Measurements from ENCODE around the gene SQSTM1. TPM values are rescaled to one million over a fixed set of nuclear protein-coding genes. Genes with fewer than 3 reads are reported as not detected.

The SQSTM1 gene
- total RNA-seq, 1 experiment from 2014 or later, result 78.5 TPM

GRCh38 chr5:179860301-179860700 lies 39.6 kb downstream of the SQSTM1 start (continued):
- TF ChIP-seq MLX (CRISPR knock-in tag; IDR thresholded peaks at IDR 0.05), result no peak
- TF ChIP-seq ATF1 (CRISPR knock-in tag; IDR thresholded peaks at IDR 0.05), result no peak
- no peak for TF ChIP-seq ZNF138 (CRISPR knock-in tag; conservative IDR thresholded peaks at IDR 0.05)
- TF ChIP-seq TP53 (CRISPR knock-in tag; IDR thresholded peaks at IDR 0.05), result no peak
- TF ChIP-seq CREB1 (CRISPR knock-in tag; IDR thresholded peaks at IDR 0.05), result no peak
- TF ChIP-seq ZNF671 (CRISPR knock-in tag; IDR thresholded peaks at IDR 0.05), result no peak
- no peak for TF ChIP-seq RORB (CRISPR knock-in tag; IDR thresholded peaks at IDR 0.05)

- CTCF ChIA-PET, result no interaction called here
- H3K9me3 Mint-ChIP-seq, result peaks cover 7% of the 10 kb centered on the region
- peaks cover 40% of the 10 kb centered on the region for H3K36me3 Mint-ChIP-seq
- no peak overlapping the region for H3K4me3 Mint-ChIP-seq
- H3K4me1 Mint-ChIP-seq, result peaks cover 20% of the 10 kb centered on the region
- ATAC-seq (no peak), DNase-seq (ENCODE audit: low spot score) (no peak)
- no peaks in the 10 kb centered on the region; the same call in 1 of the 2 replicates for H3K27me3 Mint-ChIP-seq (ENCODE audit: low read depth)
- TF ChIP-seq RORB (CRISPR knock-in tag; IDR thresholded peaks at IDR 0.05) (no peak), HMGA2 (CRISPR knock-in tag; IDR thresholded peaks at IDR 0.05) (no peak), STAT6 (CRISPR knock-in tag; conservative IDR thresholded peaks at IDR 0.05; ENCODE audit: low read depth) (no peak), ZNF219 (CRISPR knock-in tag; IDR thresholded peaks at IDR 0.05; ENCODE audit: borderline replicate concordance) (no peak), NR1H2 (CRISPR knock-in tag; IDR thresholded peaks at IDR 0.05) (no peak), SMAD3 (CRISPR knock-in tag; IDR thresholded peaks at IDR 0.05; ENCODE audit: borderline replicate concordance) (no peak)
- POLR2A ChIA-PET, result no interaction called here
- H3K27ac Mint-ChIP-seq, result no peak overlapping the region
Measured at GRCh38 chr5:179862296-179862695, 41.6 kb downstream of the SQSTM1 start.

GRCh38 chr5:179862891-179863290 lies 42.2 kb downstream of the SQSTM1 start:
- ChIA-PET POLR2A (no interaction called here), CTCF (interaction anchor here (0.6 kb wide), 1 partner anchor 1612 kb away, joined by 3 read pairs; no protein-coding TSS in a partner anchor)
- H3K36me3 Mint-ChIP-seq, result peaks cover 42% of the 10 kb centered on the region
- DNase-seq (ENCODE audit: low spot score) (no peak), ATAC-seq (no peak)
- no peaks in the 10 kb centered on the region; the same call in 1 of the 2 replicates for H3K27me3 Mint-ChIP-seq (ENCODE audit: low read depth)
- H3K4me1 Mint-ChIP-seq, result peaks cover 16% of the 10 kb centered on the region
- no peak overlapping the region for H3K4me3 Mint-ChIP-seq
- H3K27ac Mint-ChIP-seq, result no peak overlapping the region
- H3K9me3 Mint-ChIP-seq, result peaks cover 7% of the 10 kb centered on the region
- no peak for TF ChIP-seq ZNF219 (CRISPR knock-in tag; IDR thresholded peaks at IDR 0.05; ENCODE audit: borderline replicate concordance)
- no peak for TF ChIP-seq ZNF263 (CRISPR knock-in tag; IDR thresholded peaks at IDR 0.05; ENCODE audit: low read depth)
- TF ChIP-seq E2F5 (CRISPR knock-in tag; IDR thresholded peaks at IDR 0.05), result no peak
- no peak for TF ChIP-seq CDX4 (CRISPR knock-in tag; IDR thresholded peaks at IDR 0.05; ENCODE audit: borderline replicate concordance)
- TF ChIP-seq ZNF423 (CRISPR knock-in tag; IDR thresholded peaks at IDR 0.05), result no peak
- TF ChIP-seq TEAD1 (CRISPR knock-in tag; IDR thresholded peaks at IDR 0.05), result no peak
- TF ChIP-seq CTCF (IDR thresholded peaks at IDR 0.05), result no peak
- TF ChIP-seq MXD4 (CRISPR knock-in tag; IDR thresholded peaks at IDR 0.05; ENCODE audit: borderline replicate concordance), result no peak
- no peak for TF ChIP-seq SMAD4 (CRISPR knock-in tag; IDR thresholded peaks at IDR 0.05)
- no peak for TF ChIP-seq FOXK1 (CRISPR knock-in tag; IDR thresholded peaks at IDR 0.05)
- TF ChIP-seq SMAD3 (CRISPR knock-in tag; IDR thresholded peaks at IDR 0.05; ENCODE audit: borderline replicate concordance), result no peak
- TF ChIP-seq AFF4 (CRISPR knock-in tag; IDR thresholded peaks at IDR 0.05; ENCODE audit: borderline replicate concordance), result no peak
- no peak for TF ChIP-seq ZNF317 (CRISPR knock-in tag; IDR thresholded peaks at IDR 0.05; ENCODE audit: borderline replicate concordance, low read depth)

Data from WTC11 (cell line).